ENCODE data around the gene VCX2.
"Not testable (repeated sequence)": the region's sequence is repeated elsewhere in the genome, so short reads cannot be mapped to it uniquely, and the experiment has no call there.

VCX2 gene

GRCh38 chrX:8171169-8171568 lies at the start of gene VCX2:
VCX2 (minus strand) TSS chrX:8171267; CDS start chrX:8170643, 624 bp downstream.
- not testable (repeated sequence) for DNase-seq

- DNase-seq: no peak
Observed at GRCh38 chrX:8204943-8205342, 33.9 kb upstream of the VCX2 start.

- DNase-seq: no peak
Observed at GRCh38 chrX:8204169-8204935, 33.3 kb upstream of the VCX2 start.

GRCh38 chrX:8201896-8202331 lies 30.8 kb upstream of the VCX2 start:
- no peak for DNase-seq

GRCh38 chrX:8196776-8197175 lies 25.7 kb upstream of the VCX2 start:
- DNase-seq: no peak

GRCh38 chrX:8194216-8194615 lies 23.1 kb upstream of the VCX2 start:
- DNase-seq: no peak

GRCh38 chrX:8192276-8192675 lies 21.2 kb upstream of the VCX2 start:
- DNase-seq: no peak

- no peak for DNase-seq
Observed at GRCh38 chrX:8191022-8191421, 20.0 kb upstream of the VCX2 start.

- no peak for DNase-seq
Observed at GRCh38 chrX:8190341-8190830, 19.3 kb upstream of the VCX2 start.

GRCh38 chrX:8189096-8189830 lies 18.2 kb upstream of the VCX2 start:
- no peak for DNase-seq

- DNase-seq: no peak
Observed at GRCh38 chrX:8183346-8183745, 12.3 kb upstream of the VCX2 start.

- no peak for DNase-seq
Observed at GRCh38 chrX:8179656-8180055, 8.6 kb upstream of the VCX2 start.

- not testable (repeated sequence) for DNase-seq
Observed at GRCh38 chrX:8154011-8154410, 17.1 kb downstream of the VCX2 start.

GRCh38 chrX:8147226-8147625 lies 23.8 kb downstream of the VCX2 start:
- DNase-seq: no peak

GRCh38 chrX:8144925-8145324 lies 26.1 kb downstream of the VCX2 start:
- no peak for DNase-seq

- DNase-seq: no peak
Observed at GRCh38 chrX:8141896-8142295, 29.2 kb downstream of the VCX2 start.

- no peak for DNase-seq
Observed at GRCh38 chrX:8140986-8141744, 29.9 kb downstream of the VCX2 start.

- DNase-seq: no peak
Observed at GRCh38 chrX:8139716-8140115, 31.4 kb downstream of the VCX2 start.

- DNase-seq: no peak
Observed at GRCh38 chrX:8138252-8138651, 32.8 kb downstream of the VCX2 start.

GRCh38 chrX:8126648-8127047 lies 44.4 kb downstream of the VCX2 start:
- DNase-seq: no peak

- DNase-seq: no peak
Observed at GRCh38 chrX:8126092-8126491, 45.0 kb downstream of the VCX2 start.

- DNase-seq: no peak
Observed at GRCh38 chrX:8125566-8125965, 45.5 kb downstream of the VCX2 start.

GRCh38 chrX:8122538-8122937 lies 48.5 kb downstream of the VCX2 start:
- DNase-seq: no peak
